Measurements from ENCODE around the gene TBCCD1.
"Not testable (repeated sequence)": the region's sequence is repeated elsewhere in the genome, so short reads cannot be mapped to it uniquely, and the experiment has no call there.

TBCCD1 gene

GRCh38 chr3:186583831-186584230 is 16.7 kb upstream of the TBCCD1 start:
- Histone ChIP-seq H3K9me3 (no peaks in the 10 kb centered on the region), H3K4me1 (no peaks in the 10 kb centered on the region), H3K4me3 (no peak overlapping the region), H3K27me3 (no peaks in the 10 kb centered on the region), H3K27ac (no peak overlapping the region), H4K20me1 (no peaks in the 10 kb centered on the region), H3K4me2 (no peak overlapping the region), H3K36me3 (peaks cover 77% of the 10 kb centered on the region), H3K9ac (no peak overlapping the region)
- no peak for TF ChIP-seq Cebpa-rat (IDR thresholded peaks at IDR 0.05)

GRCh38 chr3:186582541-186582940 is 15.4 kb upstream of the TBCCD1 start:
- H4K20me1 ChIP-seq = no peaks in the 10 kb centered on the region
- H3K4me3 ChIP-seq = no peak overlapping the region
- H3K9me3 ChIP-seq = no peaks in the 10 kb centered on the region
- no peaks in the 10 kb centered on the region for H3K4me1 ChIP-seq
- H3K9ac ChIP-seq = no peak overlapping the region
- no peak overlapping the region for H3K4me2 ChIP-seq
- TF ChIP-seq Cebpa-rat (IDR thresholded peaks at IDR 0.05) = no peak
- no peaks in the 10 kb centered on the region for H3K27me3 ChIP-seq
- H3K36me3 ChIP-seq = peaks cover 89% of the 10 kb centered on the region
- H3K27ac ChIP-seq = no peak overlapping the region

DNA sequence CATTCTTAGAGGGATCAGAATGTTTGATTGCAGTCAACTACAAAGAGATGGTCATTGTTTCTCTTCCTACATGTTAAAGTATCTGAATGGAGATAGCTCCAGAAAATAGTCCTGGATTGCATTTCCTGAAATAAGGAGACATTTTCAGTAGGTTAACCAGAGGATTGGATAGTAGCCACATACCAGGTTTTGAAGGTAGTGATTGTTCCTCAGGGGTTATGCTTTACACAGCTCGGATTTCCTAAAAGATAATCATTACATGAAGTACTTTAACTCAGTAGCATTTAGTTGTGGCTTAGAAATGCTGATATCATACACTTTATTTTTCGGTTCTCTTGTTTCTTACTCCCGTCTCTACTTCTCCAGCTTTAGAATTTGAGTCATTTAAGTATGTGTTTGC is 13.6 kb upstream of the TBCCD1 start:
- Histone ChIP-seq H3K27me3 (no peaks in the 10 kb centered on the region), H3K9me3 (no peaks in the 10 kb centered on the region), H3K4me3 (no peak overlapping the region), H3K27ac (no peak overlapping the region), H3K9ac (0 out of 2 replicates have a peak overlapping the region, but pooled peaks have one; percentile 11), H4K20me1 (no peaks in the 10 kb centered on the region), H3K4me1 (no peaks in the 10 kb centered on the region), H3K36me3 (peaks cover 96% of the 10 kb centered on the region), H3K4me2 (no peak overlapping the region)
- no peak for TF ChIP-seq Cebpa-rat (IDR thresholded peaks at IDR 0.05)

GRCh38 chr3:186577521-186577920 is 10.4 kb upstream of the TBCCD1 start:
- Histone ChIP-seq H3K4me2 (no peak overlapping the region), H3K36me3 (peaks cover 96% of the 10 kb centered on the region), H3K4me3 (no peak overlapping the region), H3K9ac (no peak overlapping the region), H3K4me1 (no peaks in the 10 kb centered on the region), H3K27me3 (no peaks in the 10 kb centered on the region), H4K20me1 (no peaks in the 10 kb centered on the region), H3K9me3 (no peaks in the 10 kb centered on the region), H3K27ac (no peak overlapping the region)
- TF ChIP-seq Cebpa-rat (IDR thresholded peaks at IDR 0.05) = no peak

DNA sequence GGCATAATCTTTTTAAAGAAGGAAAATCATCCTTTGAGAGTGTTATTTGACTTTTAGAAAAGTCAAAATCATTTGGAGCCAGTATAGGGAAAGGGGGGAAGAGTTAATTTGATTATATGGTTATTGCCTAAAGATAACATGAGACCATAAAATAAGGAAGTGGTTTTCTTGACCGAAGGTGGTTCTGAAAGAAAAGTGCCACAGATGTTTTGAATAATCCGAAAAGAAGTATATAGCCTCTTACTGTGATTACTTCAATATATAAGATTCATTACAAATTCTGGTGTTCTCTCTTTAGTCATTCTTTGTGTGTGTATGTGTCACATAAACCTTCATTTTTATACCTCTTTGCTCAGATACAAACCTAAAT is 4.5 kb upstream of the TBCCD1 start:
- Histone ChIP-seq H3K27me3 (no peaks in the 10 kb centered on the region), H3K36me3 (peaks cover 47% of the 10 kb centered on the region), H3K9ac (peak overlapping the region; percentile 92), H3K4me1 (peaks cover 33% of the 10 kb centered on the region), H3K4me2 (peak overlapping the region; percentile 96), H3K9me3 (no peaks in the 10 kb centered on the region), H4K20me1 (peaks cover 5% of the 10 kb centered on the region; the same call in 1 of the 2 replicates), H3K27ac (no peak overlapping the region), H3K4me3 (peak overlapping the region; percentile 89)
- no peak for TF ChIP-seq Cebpa-rat (IDR thresholded peaks at IDR 0.05)

DNA sequence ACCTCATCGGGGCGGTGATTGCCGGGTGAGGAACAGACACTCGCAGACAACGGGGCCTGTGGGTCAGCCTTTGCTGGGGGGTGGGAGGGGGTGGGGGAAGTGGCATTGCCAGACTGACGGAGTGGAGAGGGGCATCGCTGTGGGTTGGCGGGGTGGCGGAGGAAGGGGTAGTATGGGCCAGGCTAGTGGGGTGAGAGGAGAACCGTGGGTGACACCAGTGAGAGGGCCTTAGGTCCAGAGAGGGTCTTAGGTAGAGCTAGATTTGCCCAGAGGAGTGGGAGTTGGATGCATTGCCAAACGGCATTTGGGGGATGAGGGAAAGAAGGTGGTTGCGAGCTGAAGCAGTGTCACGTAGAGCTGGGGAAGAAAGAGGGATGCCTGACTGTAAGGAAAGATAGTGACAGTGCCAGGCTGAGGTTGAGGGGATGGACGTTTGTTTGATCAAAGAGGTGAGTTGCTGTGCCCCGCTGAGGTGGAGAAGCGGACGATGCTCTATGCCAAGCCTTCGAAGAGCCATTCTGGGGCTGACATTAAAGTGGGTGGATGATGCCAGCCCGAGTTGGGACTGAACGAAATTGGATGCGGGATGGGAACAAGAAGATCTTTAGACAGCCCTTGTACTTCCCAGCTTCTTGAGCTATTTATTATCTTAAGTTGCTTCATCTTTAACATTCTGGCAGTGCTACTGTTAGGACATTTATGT is 4.0 kb upstream of the TBCCD1 start:
- Histone ChIP-seq H3K4me3 (peak overlapping the region; percentile 89), H3K9ac (peak overlapping the region; percentile 92), H3K36me3 (peaks cover 42% of the 10 kb centered on the region), H3K27ac (peak overlapping the region; percentile 92), H3K4me1 (peaks cover 38% of the 10 kb centered on the region), H3K27me3 (no peaks in the 10 kb centered on the region), H3K9me3 (no peaks in the 10 kb centered on the region), H4K20me1 (peaks cover 5% of the 10 kb centered on the region; the same call in 1 of the 2 replicates), H3K4me2 (peak overlapping the region; percentile 96)
- no peak for TF ChIP-seq Cebpa-rat (IDR thresholded peaks at IDR 0.05)

- Histone ChIP-seq H3K9me3 (no peaks in the 10 kb centered on the region), H3K36me3 (peaks cover 34% of the 10 kb centered on the region), H3K4me3 (peak within 1 kb of the TSS; percentile 89), H3K27me3 (no peaks in the 10 kb centered on the region), H3K27ac (peak within 1 kb of the TSS; percentile 92), H3K4me1 (peaks cover 44% of the 10 kb centered on the region), H4K20me1 (peaks cover 5% of the 10 kb centered on the region; the same call in 1 of the 2 replicates), H3K4me2 (peak within 1 kb of the TSS; percentile 96), H3K9ac (peak within 1 kb of the TSS; percentile 92)
- no peak; the same call in 1 of the 2 replicates for TF ChIP-seq Cebpa-rat (IDR thresholded peaks at IDR 0.05)
These were observed 3.2 kb upstream of the TBCCD1 start, which contains the start of gene DNAJB11 for GRCh38 chr3:186570096-186570940. Gene DNAJB11, plus strand, starts transcription at chr3:186570720. Its CDS starts 178 bp downstream, at chr3:186570898.

- H3K4me2 ChIP-seq = peak overlapping the region; percentile 82
- H3K9ac ChIP-seq = peak overlapping the region; percentile 82
- H3K27ac ChIP-seq = peak overlapping the region; percentile 39; the same call in 1 of the 2 replicates
- peaks cover 29% of the 10 kb centered on the region for H3K36me3 ChIP-seq
- no peak for TF ChIP-seq Cebpa-rat (IDR thresholded peaks at IDR 0.05)
- no peaks in the 10 kb centered on the region for H3K27me3 ChIP-seq
- peaks cover 44% of the 10 kb centered on the region for H3K4me1 ChIP-seq
- H3K4me3 ChIP-seq = peak overlapping the region; percentile 89
- H3K9me3 ChIP-seq = no peaks in the 10 kb centered on the region
- H4K20me1 ChIP-seq = peaks cover 5% of the 10 kb centered on the region; the same call in 1 of the 2 replicates
These were observed 2.6 kb upstream of the TBCCD1 start for GRCh38 chr3:186569779-186570095.

GRCh38 chr3:186569361-186569760 is 2.2 kb upstream of the TBCCD1 start:
- peaks cover 25% of the 10 kb centered on the region for H3K36me3 ChIP-seq
- H3K4me1 ChIP-seq = peaks cover 44% of the 10 kb centered on the region
- H3K27ac ChIP-seq = 0 out of 2 replicates have a peak overlapping the region, but pooled peaks have one; percentile 39
- H3K9ac ChIP-seq = peak overlapping the region; percentile 82
- not testable (repeated sequence) for H4K20me1 ChIP-seq, H3K9me3 ChIP-seq, H3K27me3 ChIP-seq
- peak overlapping the region; percentile 82 for H3K4me2 ChIP-seq
- H3K4me3 ChIP-seq = peak overlapping the region; percentile 89

DNA sequence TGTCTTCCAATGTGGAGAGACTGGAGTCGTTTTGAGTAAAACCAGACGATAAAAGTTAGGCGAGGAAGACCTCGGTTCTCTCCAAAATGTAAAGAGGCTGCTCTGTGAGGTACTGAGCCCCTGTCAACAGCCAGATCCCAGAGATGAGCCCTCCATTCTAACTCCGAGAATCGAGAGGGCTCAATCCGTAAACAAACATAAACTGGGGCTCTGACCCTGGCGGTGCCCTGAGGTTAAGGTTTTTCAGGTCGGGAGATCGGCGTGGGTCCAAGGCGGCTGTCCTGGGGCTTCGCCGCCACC is 417 bp downstream of the TBCCD1 start:
- peaks cover 5% of the 10 kb centered on the region; the same call in 1 of the 2 replicates for H4K20me1 ChIP-seq
- H3K4me1 ChIP-seq = peaks cover 40% of the 10 kb centered on the region
- H3K36me3 ChIP-seq = peaks cover 19% of the 10 kb centered on the region
- H3K9me3 ChIP-seq = no peaks in the 10 kb centered on the region
- peak overlapping the region; percentile 92 for H3K4me2 ChIP-seq
- no peaks in the 10 kb centered on the region for H3K27me3 ChIP-seq
- no peak for TF ChIP-seq Cebpa-rat (IDR thresholded peaks at IDR 0.05)
- H3K9ac ChIP-seq = peak overlapping the region; percentile 94
- peak overlapping the region; percentile 84 for H3K27ac ChIP-seq
- H3K4me3 ChIP-seq = peak overlapping the region; percentile 85
